T-helper 22 cell (primary cell): ENCODE data around the gene FAM89B.
A peak's percentile ranks its signal among the peaks of the same experiment; 100 is the strongest.
"Not testable (repeated sequence)": the region's sequence is repeated elsewhere in the genome, so short reads cannot be mapped to it uniquely, and the experiment has no call there.

ENCODE experiments used
- DNase-seq: peaks from one replicate; pipeline ENCODE4 v3.0.0-alpha.2; 2020; ENCODE audit warnings: low read depth

FAM89B gene

GRCh38 chr11:65572356-65573051 is at the start of gene FAM89B:
TSS of gene FAM89B (plus strand) at chr11:65572538. CDS start at chr11:65572670, 132 bp downstream.
- peak; percentile 81 for DNase-seq

- not testable (repeated sequence) for DNase-seq
These were observed 49.4 kb upstream of the FAM89B start for GRCh38 chr11:65522718-65523630.

- not testable (repeated sequence) for DNase-seq
These were observed 48.7 kb upstream of the FAM89B start for GRCh38 chr11:65523631-65523968.

GRCh38 chr11:65524014-65524740 is 48.2 kb upstream of the FAM89B start:
- no peak for DNase-seq

- peak; percentile 72 for DNase-seq
These were observed 47.4 kb upstream of the FAM89B start, which contains the start of gene SCYL1 for GRCh38 chr11:65524741-65525545. TSS of gene SCYL1 (plus strand) at chr11:65525083. CDS start at chr11:65525154, 71 bp downstream.

GRCh38 chr11:65525546-65526480 is 46.5 kb upstream of the FAM89B start:
- no peak for DNase-seq

GRCh38 chr11:65526744-65527143 is 45.6 kb upstream of the FAM89B start:
- DNase-seq, result no peak

- no peak for DNase-seq
These were observed 43.5 kb upstream of the FAM89B start for GRCh38 chr11:65528819-65529350.

GRCh38 chr11:65529475-65530156 is 42.7 kb upstream of the FAM89B start:
- DNase-seq, result no peak

GRCh38 chr11:65530157-65530496 is 42.2 kb upstream of the FAM89B start:
- DNase-seq, result no peak

GRCh38 chr11:65532388-65533064 is 39.8 kb upstream of the FAM89B start:
- no peak for DNase-seq

GRCh38 chr11:65535102-65535501 is 37.2 kb upstream of the FAM89B start:
- no peak for DNase-seq

GRCh38 chr11:65536412-65537295 is 35.7 kb upstream of the FAM89B start:
- no peak for DNase-seq

GRCh38 chr11:65537296-65537597 is 35.1 kb upstream of the FAM89B start:
- DNase-seq, result no peak

- DNase-seq, result no peak
These were observed 34.6 kb upstream of the FAM89B start for GRCh38 chr11:65537620-65538231.

GRCh38 chr11:65538232-65538914 is 34.0 kb upstream of the FAM89B start:
- no peak for DNase-seq
